HG02678 (cell line): ENCODE results near the gene HS3ST3A1.

Experiments used
- ATAC-seq: cut with Tn5 transposase; IDR thresholded peaks from one replicate; pipeline ENCODE4 v1.9.1; 2021; ENCODE audit warnings: mild to moderate bottlenecking, moderate library complexity; ENCODE audit not compliant: unreplicated experiment

HS3ST3A1 gene

DNA sequence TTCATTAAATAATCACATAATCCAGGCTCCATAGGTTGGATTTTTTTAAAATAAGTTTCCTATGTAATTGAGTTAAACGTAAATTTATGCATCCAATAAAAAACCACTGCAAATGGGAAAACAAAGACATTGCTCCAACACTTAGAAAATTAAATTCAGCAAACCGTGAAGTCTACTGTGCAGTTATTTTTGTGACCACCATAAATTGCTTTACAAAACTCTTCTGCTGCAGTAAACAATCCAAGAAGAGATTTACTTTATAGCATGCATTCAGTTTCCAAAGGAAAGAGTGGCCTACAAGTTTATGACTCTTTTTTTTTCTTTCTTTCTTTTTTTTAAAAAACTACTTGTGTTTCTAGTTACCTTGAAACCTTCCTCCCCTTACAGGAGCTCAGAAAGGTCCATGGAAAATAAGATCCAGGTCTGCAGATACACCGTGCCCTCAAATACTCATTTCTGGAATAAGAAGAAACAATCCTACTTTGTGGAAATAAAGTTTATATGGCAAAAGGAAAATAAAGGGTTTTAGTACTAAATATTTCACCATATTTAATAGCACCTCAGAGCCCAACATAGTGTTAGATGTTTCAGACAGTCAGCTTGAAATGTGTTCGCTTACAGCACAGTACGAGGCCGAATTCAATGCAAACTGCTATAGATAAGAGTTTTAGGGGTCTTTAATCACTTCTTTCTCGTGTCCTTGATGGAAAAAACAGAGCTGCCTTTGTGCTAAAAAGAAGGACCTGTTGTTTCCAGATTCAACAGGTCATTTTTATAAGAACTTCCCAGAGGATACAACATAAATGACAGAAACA, 3.2 kb downstream of the HS3ST3A1 start:
- no peak for ATAC-seq

DNA sequence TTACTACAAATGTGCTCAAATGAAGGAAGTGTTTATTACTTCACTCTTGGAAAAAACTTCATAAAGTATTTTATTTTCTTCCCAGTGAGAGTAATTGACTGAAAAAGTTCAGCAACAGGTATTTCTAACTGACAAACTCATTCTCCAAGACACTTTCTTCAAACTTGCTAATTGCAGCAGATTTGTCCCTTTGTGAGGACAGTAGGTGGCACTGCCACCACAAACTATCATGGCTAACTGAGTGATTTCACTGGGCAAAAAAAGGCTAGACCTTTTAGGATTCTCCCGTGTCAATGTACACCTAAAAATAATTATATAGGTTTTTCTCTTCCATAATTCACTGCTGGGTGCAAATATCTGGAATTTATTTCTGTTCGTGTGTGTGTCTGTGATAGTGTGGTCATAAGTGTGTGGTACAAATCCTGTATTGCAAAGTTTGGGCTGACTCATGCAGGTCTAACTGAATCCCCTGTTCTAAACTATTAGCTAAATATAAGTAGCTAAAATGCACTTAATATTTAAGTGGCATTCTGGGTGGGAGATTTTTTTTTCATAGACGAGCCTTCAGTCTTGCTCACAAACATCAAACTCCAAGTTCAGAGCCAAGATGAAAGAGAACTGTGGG, 3.9 kb downstream of the HS3ST3A1 start:
- no peak for ATAC-seq

GRCh38 chr17:13596241-13596923, 5.3 kb downstream of the HS3ST3A1 start:
- ATAC-seq: no peak

DNA sequence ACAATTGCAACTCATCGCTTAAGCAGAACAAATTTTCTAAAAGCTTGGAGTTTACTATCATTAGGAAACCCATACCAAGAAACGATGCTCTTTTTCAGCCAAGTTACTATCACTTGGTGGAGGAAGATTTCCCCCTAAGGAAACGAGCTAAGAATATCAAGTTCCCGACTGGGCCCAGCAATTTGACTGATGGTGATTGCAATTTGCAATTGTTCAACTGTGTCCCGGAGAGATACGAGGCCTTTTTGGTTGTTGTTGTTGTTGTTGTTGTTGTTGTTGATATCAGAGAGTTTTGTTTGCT, 6.2 kb downstream of the HS3ST3A1 start:
- no peak for ATAC-seq

- no peak for ATAC-seq
Measured at GRCh38 chr17:13594762-13595598, 6.7 kb downstream of the HS3ST3A1 start.

DNA sequence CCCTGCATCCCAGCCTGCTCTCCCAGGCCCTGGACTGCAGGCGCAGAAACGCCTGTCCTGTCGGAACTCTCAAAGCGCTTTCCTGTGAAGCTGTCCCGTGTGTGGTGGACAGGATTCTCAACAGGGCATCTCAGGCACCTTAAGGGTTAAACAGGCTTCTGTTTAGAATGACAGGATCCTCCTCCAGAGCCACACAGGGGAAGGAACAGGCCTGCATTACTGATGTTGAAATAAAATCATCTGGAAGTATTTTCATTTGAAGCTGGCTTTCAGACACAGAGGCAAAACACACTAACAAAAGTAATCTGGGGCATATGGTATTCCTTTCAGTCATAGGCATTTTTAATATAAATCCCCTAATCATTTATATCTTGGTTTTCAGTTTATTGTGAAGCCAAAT, 7.4 kb downstream of the HS3ST3A1 start:
- no peak for ATAC-seq

GRCh38 chr17:13593757-13594156, 8.0 kb downstream of the HS3ST3A1 start:
- no peak for ATAC-seq

DNA sequence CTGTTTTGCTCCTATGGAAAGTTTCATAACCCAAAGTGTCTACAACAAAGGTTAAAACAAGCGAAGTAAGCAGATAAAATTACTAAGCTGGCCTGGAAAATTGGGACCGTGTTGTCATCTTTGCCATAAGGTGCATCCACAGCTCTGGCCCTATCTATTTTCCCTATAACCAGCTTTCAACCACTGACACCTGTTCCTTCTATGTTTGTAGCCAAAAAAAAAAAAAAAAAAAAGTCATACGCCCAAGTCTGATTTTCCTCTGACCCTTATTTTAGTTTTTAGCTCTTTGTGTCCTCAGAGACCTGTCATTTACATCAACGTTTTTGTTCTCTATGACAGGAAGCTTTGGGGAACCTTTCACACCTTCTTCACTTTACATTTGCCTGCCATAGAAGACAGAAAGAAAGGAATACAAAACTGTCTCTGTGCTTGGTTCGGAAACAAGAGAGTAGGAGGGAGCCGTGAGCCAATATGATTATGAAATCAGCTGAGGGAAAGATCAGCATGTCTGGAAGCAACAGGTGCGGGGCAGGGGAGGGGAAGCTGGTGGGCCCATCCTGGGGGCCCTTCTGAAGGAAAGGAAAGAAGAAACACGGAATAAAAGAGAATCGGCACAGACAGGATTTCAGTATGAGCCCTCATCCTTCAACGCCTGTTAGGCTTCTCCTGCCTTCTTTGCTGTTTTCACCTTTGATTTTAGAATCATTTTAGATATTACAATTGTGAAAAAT, 8.5 kb downstream of the HS3ST3A1 start:
- ATAC-seq: no peak

DNA sequence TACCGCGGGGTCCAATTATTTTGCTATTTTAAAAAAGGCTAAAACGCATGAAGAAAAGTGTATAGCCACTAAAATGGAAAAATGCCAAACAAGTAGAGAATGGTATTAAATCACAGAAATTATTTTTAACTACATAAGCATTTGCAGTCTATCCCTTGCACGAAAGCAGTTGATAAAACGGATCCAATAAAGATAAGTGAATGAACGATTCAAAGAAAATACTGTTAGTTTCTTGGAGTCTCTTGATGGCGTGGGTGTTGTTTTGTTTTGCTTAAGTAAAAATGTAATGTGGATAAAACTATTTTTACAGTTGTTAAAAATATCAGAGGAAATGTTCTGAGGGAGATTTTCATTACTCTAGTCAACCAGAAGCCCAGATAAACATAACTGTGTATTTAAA, 9.3 kb downstream of the HS3ST3A1 start:
- no peak for ATAC-seq

DNA sequence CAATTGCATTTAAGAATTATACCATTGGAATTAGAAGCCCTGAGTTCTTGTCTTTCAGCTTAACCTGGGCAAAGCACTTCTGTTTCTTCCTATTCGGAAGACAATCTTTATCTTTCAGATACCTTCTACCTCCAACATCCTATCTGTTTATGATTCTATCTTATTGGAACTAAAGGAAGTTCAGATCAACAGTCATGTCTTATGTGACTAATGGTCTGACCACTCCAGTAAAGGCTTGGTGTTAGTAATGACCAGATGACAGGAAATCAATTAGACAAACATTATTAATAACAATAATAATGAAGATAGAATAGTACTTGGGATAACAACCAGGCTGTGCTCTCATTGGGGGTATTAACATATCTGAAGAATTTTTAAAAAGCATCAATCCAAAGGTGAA, 11.3 kb downstream of the HS3ST3A1 start:
- ATAC-seq: no peak

DNA sequence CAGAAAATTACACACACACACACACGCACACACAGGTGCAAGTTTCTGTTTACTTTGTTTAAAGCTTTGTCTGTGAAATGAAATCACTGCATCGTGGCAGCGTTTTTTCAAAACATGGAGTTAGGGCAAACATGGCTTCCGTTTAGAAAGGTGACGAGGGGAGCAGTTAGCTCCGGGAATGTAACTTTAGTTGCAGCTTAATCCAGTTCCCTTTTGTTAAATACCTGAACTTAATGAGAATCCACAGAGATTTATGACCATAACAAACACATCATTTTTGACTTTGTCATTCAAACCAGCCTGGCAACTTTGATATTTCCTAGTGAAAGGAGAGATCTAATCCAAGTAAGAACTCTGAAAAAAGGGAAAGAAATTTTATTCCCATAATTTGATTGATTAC, 12.1 kb downstream of the HS3ST3A1 start:
- ATAC-seq: no peak

GRCh38 chr17:13587487-13588338, 14.0 kb downstream of the HS3ST3A1 start:
- no peak for ATAC-seq

DNA sequence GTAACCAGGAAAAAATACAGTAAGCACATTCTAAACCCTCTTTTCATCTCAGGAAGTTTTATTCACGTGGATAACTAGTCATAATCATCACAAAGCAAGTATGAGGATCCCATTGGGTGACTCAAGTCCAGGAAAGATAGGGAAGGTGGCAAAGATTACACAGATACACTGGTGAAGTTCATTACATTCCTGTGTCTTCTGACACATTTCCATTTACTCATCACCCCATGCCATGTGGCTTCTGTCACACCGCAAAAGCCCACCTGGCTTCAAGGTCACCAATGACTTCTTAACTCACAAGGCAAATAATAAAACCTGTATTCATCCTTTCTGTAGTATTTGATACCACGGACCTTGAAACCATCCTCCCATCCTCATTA, 17.0 kb downstream of the HS3ST3A1 start:
- no peak for ATAC-seq

DNA sequence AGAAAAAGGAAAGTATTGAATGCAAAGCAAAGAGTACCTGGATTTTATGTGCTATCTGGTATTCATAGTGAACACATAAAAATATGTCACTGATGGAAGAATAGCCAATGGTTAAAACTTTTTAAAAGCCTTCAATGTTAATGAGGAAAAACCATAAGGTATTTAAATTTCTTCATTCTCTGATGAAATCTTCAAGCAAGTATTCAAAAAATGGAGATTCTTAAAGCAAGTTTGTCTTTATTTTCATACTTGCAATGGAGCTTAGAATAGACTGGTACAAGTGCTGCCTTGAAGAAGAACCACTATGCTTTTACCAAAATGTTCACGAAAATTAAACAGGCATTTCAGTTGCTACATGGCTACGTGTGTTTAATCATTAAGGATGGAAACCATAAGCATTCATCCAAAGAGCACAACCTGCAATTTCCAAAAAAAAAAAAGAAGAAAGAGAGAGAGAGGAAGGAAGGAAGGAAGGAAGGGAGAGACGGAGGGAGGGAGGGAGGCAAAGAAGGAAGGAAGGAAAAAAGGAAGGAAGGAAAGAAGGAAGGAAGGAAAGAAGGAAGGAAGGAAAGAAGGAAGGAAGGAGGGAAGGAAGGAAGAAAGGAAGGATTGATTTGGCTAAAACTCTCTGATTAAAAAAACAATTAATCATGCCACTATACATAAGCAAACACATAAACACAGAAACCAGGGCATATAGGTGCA, 17.6 kb downstream of the HS3ST3A1 start:
- no peak for ATAC-seq

DNA sequence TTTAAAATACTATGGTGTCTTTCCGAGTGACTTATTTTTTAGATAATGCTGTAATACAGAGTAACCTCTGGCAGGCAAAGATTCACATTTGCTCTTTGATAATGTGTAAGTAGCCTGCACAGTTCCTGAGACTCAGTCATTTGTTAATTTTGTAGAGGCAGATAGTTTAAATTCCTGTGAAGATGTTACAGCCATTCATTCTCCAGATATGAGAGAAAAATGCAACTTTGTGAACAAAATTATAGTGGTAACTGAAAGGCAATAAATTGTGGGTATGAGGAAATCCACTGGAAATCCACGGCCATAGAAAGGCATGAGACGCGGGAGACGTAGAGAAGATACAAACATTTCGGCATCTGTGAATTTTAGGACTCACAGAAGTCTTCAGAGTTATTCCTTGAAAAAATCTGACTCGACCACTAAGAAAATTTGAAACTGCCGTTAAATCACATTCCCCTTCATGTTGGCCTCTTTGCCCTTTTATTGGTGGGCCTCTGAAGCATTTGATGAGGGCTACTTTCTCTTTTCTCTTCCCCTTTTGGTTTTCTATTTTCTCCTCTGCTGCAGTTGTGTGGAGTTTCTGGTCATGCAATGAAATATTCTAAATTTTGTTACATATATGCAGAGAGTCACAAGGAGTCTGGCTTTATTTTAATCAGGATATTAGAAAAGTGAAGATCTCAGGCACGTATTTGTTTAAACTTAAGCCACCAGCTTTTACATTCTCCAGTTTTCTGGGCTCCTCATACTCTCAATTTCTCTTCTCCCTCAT, 18.8 kb downstream of the HS3ST3A1 start:
- ATAC-seq: no peak

- ATAC-seq: no peak
Measured at GRCh38 chr17:13581925-13582324, 19.8 kb downstream of the HS3ST3A1 start.

GRCh38 chr17:13580790-13581189, 20.9 kb downstream of the HS3ST3A1 start:
- no peak for ATAC-seq
